ENCODE results near the gene GINS2.

GINS2 gene

GRCh38 chr16:85668676-85669424 lies 19.9 kb downstream of the GINS2 start:
- ATAC-seq = no peak
- TF ChIP-seq TCF4 (CRISPR knock-in tag; IDR thresholded peaks at IDR 0.05; ENCODE audit: borderline replicate concordance) (no peak), RARB (CRISPR knock-in tag; IDR thresholded peaks at IDR 0.05) (no peak), ZFP3 (CRISPR knock-in tag; IDR thresholded peaks at IDR 0.05) (no peak), PPARA (CRISPR knock-in tag; IDR thresholded peaks at IDR 0.05; ENCODE audit: borderline replicate concordance) (no peak), SNAI2 (CRISPR knock-in tag; IDR thresholded peaks at IDR 0.05) (no peak), ZFP30 (CRISPR knock-in tag; IDR thresholded peaks at IDR 0.05) (no peak), ARNTL (CRISPR knock-in tag; IDR thresholded peaks at IDR 0.05; ENCODE audit: borderline replicate concordance, low read depth) (no peak), CSDC2 (CRISPR knock-in tag; IDR thresholded peaks at IDR 0.05) (no peak), CREB5 (CRISPR knock-in tag; IDR thresholded peaks at IDR 0.05; ENCODE audit: low read depth) (no peak), ISL1 (CRISPR knock-in tag; IDR thresholded peaks at IDR 0.05) (no peak), POU6F1 (CRISPR knock-in tag; IDR thresholded peaks at IDR 0.05; ENCODE audit: borderline replicate concordance, low read depth) (no peak), OSR1 (CRISPR knock-in tag; IDR thresholded peaks at IDR 0.05) (no peak), CSRNP3 (CRISPR knock-in tag; IDR thresholded peaks at IDR 0.05) (no peak), ESRRG (CRISPR knock-in tag; IDR thresholded peaks at IDR 0.05) (no peak)
- TF ChIP-seq, protein P1, sequence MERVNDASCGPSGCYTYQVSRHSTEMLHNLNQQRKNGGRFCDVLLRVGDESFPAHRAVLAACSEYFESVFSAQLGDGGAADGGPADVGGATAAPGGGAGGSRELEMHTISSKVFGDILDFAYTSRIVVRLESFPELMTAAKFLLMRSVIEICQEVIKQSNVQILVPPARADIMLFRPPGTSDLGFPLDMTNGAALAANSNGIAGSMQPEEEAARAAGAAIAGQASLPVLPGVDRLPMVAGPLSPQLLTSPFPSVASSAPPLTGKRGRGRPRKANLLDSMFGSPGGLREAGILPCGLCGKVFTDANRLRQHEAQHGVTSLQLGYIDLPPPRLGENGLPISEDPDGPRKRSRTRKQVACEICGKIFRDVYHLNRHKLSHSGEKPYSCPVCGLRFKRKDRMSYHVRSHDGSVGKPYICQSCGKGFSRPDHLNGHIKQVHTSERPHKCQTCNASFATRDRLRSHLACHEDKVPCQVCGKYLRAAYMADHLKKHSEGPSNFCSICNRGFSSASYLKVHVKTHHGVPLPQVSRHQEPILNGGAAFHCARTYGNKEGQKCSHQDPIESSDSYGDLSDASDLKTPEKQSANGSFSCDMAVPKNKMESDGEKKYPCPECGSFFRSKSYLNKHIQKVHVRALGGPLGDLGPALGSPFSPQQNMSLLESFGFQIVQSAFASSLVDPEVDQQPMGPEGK (CRISPR knock-in tag; IDR thresholded peaks at IDR 0.05; ENCODE audit: borderline replicate concordance) = no peak

DNA sequence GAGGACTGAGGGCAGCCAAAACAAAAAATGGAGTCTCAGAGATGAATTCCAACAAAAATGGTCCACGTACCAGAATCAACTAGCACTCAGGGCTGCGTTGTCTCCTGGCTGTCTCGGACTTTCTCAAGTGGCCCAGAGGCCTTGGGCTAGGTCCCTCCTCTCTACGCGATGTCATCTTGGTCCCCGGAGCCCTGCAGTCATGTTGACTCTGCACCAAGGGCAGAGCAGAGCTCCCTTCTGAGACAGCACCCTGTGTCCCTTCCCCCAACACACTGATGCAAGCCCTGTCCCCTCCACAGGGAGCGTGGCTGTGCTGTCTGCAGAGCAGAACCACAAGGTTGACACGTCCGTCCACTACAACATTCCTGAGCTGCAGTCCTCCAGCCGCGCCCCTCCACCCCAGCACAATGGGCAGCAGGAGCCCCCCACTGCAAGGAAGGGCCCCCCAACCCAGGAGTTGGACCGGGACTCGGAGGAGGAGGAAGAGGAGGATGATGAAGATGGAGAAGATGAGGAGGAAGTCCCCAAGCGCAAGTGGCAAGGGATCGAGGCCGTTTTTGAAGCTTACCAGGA lies 20.8 kb downstream of the GINS2 start:
- TF ChIP-seq BACH2 (CRISPR knock-in tag; IDR thresholded peaks at IDR 0.05; ENCODE audit: borderline replicate concordance) = no peak
- no peak for TF ChIP-seq SNAI2 (CRISPR knock-in tag; IDR thresholded peaks at IDR 0.05)
- TF ChIP-seq, protein P1 (CRISPR knock-in tag; IDR thresholded peaks at IDR 0.05; ENCODE audit: borderline replicate concordance) = no peak
- no peak for TF ChIP-seq OSR1 (CRISPR knock-in tag; IDR thresholded peaks at IDR 0.05)
- no peak for TF ChIP-seq RARB (CRISPR knock-in tag; IDR thresholded peaks at IDR 0.05)
- no peak for TF ChIP-seq ARNTL (CRISPR knock-in tag; IDR thresholded peaks at IDR 0.05; ENCODE audit: borderline replicate concordance, low read depth)
- no peak for TF ChIP-seq ZNF8 (CRISPR knock-in tag; IDR thresholded peaks at IDR 0.05)
- no peak for TF ChIP-seq ZNF70 (CRISPR knock-in tag; IDR thresholded peaks at IDR 0.05)
- TF ChIP-seq PPARA (CRISPR knock-in tag; IDR thresholded peaks at IDR 0.05; ENCODE audit: borderline replicate concordance) = no peak
- no peak for TF ChIP-seq CREB5 (CRISPR knock-in tag; IDR thresholded peaks at IDR 0.05; ENCODE audit: low read depth)
- no peak for TF ChIP-seq ZNF565 (CRISPR knock-in tag; conservative IDR thresholded peaks at IDR 0.05; ENCODE audit: low read depth)
- no peak for TF ChIP-seq ESRRG (CRISPR knock-in tag; IDR thresholded peaks at IDR 0.05)
- no peak for TF ChIP-seq ZFP30 (CRISPR knock-in tag; IDR thresholded peaks at IDR 0.05)
- TF ChIP-seq ZFP3 (CRISPR knock-in tag; IDR thresholded peaks at IDR 0.05) = no peak
- no peak for TF ChIP-seq ISL1 (CRISPR knock-in tag; IDR thresholded peaks at IDR 0.05)

More for the DNA sequence above, 20.8 kb downstream of the GINS2 start:
- ATAC-seq = no peak
